Medulla oblongata (tissue), 1 donor: ENCODE data around the gene CEP295NL.
"Not testable (repeated sequence)": the region's sequence is repeated elsewhere in the genome, so short reads cannot be mapped to it uniquely, and the experiment has no call there.

Experiments
- DNase-seq: peaks from one replicate; pipeline ENCODE4 v3.0.0-alpha.2; 2015; ENCODE audit errors: extremely low spot score

Gene CEP295NL, protein sequence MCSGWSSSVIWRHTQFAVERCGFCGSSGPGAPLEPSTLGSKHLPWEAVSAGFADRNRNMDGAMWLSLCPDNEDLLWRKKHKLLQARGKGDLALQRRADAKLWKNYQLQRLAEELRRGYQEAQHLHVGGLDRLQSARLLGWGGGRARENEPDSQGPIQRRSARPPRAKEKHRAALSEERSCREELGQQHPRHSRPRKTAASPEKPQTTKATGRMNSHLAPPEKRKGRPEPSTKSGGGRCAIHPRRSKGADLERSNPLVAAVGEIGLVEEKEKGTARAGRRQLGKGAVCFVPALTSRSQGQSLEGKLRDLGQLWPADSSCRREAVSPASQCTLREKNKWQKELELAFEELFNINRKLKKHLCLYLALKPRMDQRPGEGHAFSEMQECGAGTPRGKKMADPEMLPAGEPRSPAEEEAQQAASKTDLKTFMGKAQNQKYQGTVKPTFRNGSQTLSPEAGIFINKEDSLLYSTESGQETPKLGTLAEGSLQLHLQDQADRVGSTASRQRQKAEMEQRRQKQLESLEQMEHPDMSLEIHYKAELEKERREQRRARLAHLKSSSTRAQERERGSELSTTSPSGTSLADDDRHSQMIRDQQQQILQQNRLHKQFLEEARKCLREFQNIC

DNA sequence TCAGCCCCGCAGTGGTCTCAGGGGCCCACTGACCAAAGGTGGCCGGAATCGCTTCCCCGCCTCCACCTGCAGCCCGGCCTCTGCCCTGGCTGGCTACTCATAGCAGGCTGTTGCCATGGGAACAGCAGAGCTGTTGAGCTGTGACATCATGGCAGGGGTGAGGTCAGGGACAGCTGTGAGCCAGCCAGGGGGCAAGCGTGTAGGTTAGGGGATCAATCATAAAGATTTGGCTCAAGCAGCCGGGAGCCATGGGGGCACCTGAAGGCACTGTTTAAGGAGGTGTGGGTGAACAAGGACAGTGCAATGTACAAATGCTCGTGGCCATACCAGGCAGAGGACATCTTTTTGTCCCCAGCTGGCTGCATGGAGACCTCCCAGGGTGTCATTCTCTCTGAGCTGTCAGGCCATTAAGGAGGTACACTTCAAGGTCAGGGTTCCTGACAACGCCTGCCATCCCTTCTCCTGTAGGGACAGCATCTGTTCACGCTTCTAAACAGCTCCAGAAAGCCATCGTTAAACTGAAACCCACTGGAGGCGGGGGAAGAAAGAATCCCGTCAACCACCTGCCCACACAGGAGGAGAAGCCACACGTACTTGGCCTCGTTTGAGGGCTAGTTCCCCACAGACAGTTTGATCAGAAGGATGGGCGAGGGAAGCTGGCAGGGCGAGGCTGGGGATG, at the start of gene CEP295NL:
Gene CEP295NL (minus strand): TSS at position 101 of the 679 bp plus-strand sequence. CDS start 1,373 bp downstream, outside the sequence.
- DNase-seq = no peak

DNA sequence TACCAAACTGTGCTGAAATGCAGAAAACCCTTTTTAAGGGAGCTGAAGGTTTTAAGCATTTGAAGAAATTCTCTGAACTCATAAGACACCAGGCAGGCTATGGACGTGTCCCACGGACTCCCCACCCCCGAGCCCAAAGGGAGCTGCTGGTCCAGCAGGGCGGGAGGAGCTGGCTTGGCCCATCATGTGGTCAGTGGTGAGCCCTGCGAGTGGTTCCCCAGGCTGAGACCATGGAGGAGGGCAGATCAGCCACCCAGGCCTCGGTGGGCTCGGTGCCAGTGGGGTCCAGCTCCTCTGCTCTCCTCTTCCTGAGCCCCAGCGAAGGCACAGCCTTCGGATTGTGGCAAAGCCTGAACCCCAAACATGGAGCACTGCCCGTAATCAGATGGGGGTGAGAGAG, 49.7 kb upstream of the CEP295NL start:
- no peak for DNase-seq

GRCh38 chr17:78951967-78952551, 49.1 kb upstream of the CEP295NL start:
- DNase-seq = no peak

- DNase-seq = no peak
Measured at GRCh38 chr17:78950870-78951269, 47.9 kb upstream of the CEP295NL start.

DNA sequence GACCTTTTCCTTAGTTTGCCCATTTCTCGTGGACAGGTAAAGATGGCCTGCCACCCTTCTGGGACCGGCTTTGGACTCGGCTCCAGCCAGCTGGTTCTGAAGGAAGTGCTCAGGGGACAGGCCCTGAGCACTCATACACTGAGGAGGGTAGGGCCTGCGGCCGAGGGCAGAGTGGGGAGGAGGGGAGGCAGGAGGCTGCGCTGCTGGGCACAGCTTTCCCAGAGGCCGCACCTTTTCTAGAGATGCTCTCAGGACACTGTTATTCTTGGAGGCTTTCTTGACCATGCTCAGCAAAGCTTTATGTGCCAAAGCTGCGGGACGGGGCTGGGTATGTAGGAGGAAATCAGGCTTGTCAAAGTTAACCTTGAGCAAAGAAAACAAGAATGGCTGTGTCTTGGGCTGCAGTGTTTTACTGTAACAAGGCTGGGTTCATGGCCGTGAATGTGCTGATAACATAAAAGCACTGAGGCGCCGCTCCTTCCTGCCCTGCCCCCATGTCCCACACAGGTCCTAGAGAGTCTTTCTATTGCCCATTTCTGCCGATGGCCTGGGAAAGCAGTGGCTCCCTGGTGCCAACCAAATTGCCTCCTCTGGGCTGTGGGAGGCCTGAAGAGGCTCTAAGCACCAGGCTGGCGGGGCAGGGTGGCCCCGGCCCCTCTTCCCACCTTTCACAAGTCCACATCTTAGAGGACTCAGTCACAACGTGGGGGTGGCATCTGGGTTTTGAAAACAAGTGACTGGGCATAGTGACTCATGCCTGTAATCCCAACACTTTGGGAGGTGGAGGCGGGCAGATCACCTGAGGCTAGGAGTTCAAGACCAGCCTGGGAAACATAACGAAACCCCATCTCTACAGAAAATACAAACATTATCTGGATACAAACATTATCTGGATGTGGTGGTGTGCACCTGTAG, 44.5 kb upstream of the CEP295NL start:
- DNase-seq = no peak

DNA sequence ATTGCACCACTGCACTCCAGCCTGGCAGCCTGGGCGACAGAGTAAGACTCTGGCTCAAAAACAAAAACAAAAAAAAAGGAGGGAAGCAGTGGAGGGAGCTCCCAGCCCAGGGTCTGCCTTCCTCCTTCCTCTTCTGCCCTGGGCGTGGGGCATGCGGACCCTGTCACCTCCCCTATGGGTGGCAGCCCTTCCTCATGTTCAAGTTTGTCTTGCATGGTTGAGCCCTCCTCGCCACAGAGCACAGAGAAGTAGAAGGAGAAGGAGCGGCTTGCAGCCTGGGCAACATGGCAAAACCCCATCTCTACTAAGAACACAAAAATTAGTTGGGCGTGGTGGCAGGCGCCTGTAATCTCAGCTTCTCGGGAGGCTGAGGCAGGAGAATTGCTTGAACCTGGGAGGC, 43.6 kb upstream of the CEP295NL start:
- no peak for DNase-seq

DNA sequence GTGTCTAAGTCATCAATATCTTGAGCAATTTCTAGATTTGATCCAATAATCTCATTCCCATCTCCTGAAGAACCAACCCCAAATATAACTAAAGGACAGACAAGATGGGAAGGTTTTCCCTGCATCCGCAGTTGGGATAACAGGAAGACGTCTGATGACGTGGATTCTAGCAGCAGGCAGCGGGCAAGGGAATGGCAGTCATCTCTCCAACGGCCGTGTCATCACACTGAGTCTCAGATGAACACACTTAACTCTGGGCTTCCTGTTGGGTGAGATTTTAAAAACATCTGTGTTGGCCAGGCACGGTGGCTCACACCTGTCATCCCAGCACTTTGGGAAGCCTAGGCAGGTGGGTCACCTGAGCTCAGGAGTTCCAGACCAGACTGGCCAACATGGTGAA, 43.1 kb upstream of the CEP295NL start:
- DNase-seq = no peak

GRCh38 chr17:78945455-78945854, 42.5 kb upstream of the CEP295NL start:
- DNase-seq = not testable (repeated sequence)

DNA sequence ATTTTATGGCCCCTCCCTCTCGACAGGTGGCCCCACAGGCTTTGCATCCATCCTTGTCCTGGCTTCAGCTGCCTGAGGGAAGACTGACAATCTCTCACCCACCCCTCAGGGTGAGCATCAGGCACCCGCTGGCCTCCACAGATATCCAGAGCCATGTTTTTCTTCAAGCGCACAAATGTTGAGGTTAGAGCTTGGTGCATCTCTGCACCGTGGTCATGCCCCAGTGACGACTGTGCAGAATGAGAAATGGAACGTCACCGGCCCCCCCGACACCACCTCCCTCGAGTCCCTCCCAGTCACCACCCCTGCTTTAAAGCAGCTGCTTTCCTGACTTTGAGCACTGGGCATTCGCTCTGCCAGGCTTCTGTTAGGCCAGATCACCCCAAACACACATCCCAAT, 42.0 kb upstream of the CEP295NL start:
- DNase-seq = no peak

GRCh38 chr17:78944026-78944425, 41.0 kb upstream of the CEP295NL start:
- DNase-seq = no peak

DNA sequence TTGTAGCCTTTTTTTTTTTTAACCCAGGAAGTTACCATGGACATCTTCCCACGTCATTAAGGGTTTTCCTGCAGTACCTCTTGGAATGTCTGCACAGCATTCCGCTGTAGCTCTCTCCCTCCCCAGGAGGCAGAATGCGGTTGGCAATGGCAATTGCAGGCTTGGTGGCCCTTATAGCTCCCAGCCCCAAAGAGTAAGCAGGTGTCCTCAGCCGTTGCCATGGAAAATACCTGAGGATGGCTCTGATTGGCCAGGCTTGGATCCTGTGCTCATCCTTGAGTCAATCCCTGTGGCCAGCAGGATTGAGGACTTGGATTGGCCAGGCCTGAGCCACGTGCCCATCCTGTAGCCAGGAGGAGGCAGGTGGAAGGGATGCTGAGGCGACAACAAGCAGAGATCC, 37.7 kb upstream of the CEP295NL start:
- DNase-seq = no peak

DNA sequence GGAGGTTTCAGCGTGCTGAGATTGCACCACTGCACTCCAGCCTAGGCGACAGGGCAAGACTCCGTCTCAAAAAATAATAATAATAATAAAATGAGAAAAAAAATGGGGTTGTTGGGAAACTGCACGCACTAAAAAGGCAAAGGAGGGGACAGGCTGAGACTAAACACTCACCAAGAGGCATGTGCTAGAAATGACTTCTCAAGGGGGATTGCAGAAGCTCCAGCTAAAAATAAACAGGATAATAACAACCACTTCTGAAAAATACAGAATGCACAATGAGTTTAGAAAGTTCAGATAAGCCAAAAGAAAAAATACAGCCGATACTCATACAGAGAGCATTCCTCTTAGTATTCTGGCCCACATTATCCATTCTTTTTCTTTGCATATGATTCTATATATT, 37.3 kb upstream of the CEP295NL start:
- no peak for DNase-seq

DNA sequence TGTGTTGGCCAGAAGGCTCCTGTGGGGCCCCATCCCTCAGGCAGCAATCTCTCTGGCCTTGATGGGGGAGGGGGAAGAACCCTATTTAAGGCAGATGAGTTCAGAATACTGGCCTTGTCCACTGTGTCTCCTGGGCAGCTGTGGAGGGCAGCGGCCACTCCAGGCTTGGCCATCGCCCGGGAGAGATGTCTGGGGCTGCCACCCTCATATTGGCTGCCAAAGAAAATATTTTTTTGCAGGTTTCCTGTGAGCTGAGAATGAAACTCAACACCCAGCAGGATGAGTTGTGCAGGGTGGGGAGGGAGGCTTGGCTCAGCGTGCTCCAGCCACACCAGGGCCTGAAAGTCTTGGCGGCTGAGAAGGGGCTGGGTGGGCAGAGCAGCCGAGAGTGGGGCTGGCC, 36.6 kb upstream of the CEP295NL start:
- no peak for DNase-seq

DNA sequence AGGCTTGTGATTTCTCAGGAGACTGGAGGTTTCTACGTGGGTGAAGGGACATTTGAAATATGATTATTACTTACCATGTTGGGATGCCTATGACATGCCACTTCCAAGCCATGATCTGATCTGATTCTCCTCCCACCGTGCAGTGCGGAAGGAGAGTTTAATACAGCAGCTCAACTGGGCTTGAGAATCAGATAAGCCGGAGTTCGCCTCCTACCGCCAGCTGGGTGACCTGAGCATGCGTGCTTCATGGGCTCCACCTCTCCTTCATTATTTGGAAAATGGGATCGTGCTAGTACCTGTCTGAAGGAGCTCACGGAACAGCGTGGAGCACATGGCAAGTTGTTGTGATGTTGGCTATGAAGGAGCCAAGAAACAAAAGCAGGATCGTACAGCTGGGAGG, 34.6 kb upstream of the CEP295NL start:
- DNase-seq = no peak

GRCh38 chr17:78935419-78936323, 32.7 kb upstream of the CEP295NL start:
- DNase-seq = no peak

DNA sequence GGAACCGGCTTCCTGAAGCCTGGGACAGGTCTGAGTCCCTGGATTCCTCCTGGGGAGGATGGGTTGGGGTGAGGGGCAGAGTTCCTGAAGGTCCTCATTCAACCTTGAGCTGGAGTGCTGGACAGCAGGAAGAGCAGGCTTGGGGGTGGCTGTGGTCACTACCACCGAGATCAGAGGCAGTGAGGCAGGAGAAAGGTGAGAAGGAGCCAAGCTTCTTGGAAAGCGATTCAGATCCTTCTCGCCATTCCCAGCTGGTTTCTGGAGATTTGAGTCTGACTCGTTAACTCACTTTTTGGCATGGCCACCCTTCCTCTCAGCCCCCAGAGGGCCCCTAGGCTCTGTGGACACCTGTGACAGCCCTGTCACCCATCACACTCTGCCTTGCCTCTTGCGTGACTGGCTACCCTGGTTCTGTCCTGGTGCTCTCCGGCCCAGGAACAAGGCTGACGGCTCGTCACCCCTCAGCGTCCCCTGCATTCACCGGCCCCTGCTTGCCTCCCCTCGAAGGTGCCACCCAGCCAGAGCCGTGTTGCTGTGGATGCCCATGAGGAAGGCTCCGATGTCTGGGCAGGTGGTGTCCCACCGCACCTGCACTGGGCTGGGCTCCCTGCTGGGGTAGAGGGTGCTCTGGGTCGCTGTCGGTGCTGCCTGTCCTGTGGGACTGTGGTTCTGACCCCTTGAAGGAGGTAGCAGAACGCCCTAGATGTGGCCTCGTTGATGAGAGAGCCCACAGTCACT, 31.8 kb upstream of the CEP295NL start:
- no peak for DNase-seq

GRCh38 chr17:78933959-78934568, 31.1 kb upstream of the CEP295NL start:
- DNase-seq = peak; percentile 89

DNA sequence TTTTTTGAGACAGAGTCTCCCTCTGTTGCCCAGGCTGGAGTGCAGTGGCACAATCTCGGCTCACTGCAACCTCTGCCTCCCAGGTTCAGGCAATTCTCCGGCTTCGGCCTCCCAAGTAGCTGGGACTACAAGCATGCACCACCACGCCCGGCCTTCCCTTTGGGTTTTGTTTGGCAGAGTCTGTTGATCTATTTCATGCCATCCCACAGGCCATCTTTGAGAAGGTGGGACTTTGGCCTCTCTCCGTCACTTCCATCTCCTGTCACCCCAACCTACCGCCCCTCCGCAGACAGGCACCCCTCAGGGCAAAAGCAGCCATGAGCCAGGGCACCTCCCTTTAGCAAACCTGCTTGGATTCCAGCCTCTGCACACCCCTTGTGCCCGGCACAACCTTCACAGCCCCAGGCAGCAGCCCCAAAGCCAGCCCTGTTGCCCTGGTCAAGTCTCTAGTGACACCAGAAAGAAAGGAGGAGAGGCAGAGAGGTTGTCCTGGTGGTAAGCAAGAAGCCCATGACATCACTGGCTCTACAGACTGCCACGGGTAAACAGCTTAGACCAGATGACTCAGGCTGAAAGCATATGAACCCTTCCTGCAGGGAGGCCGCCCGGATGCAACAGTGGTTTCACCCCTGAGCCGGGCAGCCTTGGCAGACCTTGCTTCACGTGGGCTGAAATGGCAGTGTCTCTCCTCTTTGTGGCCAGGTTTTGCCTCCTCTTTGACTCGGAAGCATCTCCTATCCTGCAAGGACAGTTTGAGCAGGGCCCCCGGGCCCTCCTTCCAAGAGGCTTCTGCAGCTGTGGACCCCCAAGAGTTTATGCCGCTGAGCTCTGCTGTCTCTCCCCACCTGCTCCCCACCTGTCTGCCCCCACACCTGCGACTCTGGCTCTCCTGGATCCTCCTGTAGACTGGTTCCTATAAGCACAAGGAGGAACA, 30.3 kb upstream of the CEP295NL start:
- DNase-seq = peak; percentile 33
